KMS-11 (cell line): ENCODE results near the gene HMGXB3.

Experiments used
- H2AFZ ChIP-seq: fragments of 200-600 bp; sonication (generic); 2 replicates; pipeline ENCODE4 v1.6.1; 2016; ENCODE audit warnings: antibody characterized with exemption, mixed run types, low read depth
- H3K27ac ChIP-seq: fragments of 200-600 bp; sonication (generic); 2 replicates; pipeline ENCODE4 v1.6.1; 2016; ENCODE audit warnings: mild to moderate bottlenecking, mixed run types
- H3K27me3 ChIP-seq: fragments of 200-600 bp; sonication (generic); 2 replicates; pipeline ENCODE4 v1.6.1; 2017; ENCODE audit warnings: mild to moderate bottlenecking, low read depth, mixed run types, moderate library complexity; ENCODE audit not compliant: insufficient read depth
- H3K36me3 ChIP-seq: fragments of 200-600 bp; sonication (generic); 2 replicates; pipeline ENCODE4 v1.6.1; 2017; ENCODE audit warnings: mild to moderate bottlenecking, mixed run types; ENCODE audit not compliant: insufficient read depth
- H3K4me1 ChIP-seq: fragments of 200-600 bp; sonication (generic); 2 replicates; pipeline ENCODE4 v1.6.1; 2016; ENCODE audit warnings: mild to moderate bottlenecking, low read depth, mixed run types; ENCODE audit not compliant: poor library complexity, severe bottlenecking
- H3K4me2 ChIP-seq: fragments of 200-600 bp; sonication (generic); 2 replicates; pipeline ENCODE4 v1.7.0; 2016; ENCODE audit warnings: mild to moderate bottlenecking, mixed run types
- H3K4me3 ChIP-seq: fragments of 200-600 bp; sonication (generic); IDR thresholded peaks from 2 replicates; pipeline ENCODE4 v1.6.1; 2017; ENCODE audit warnings: low read depth, low read length, mixed read lengths; ENCODE audit not compliant: insufficient read depth
- H3K79me2 ChIP-seq: fragments of 200-600 bp; sonication (generic); 2 replicates; pipeline ENCODE4 v1.6.1; 2016; ENCODE audit warnings: low read depth, mixed run types; ENCODE audit not compliant: insufficient read depth
- H3K9ac ChIP-seq: fragments of 200-600 bp; sonication (generic); 2 replicates; pipeline ENCODE4 v1.6.1; 2016; ENCODE audit warnings: mild to moderate bottlenecking, mixed run types
- H4K20me1 ChIP-seq: fragments of 200-600 bp; sonication (generic); 2 replicates; pipeline ENCODE4 v1.6.1; 2016; ENCODE audit warnings: mild to moderate bottlenecking, mixed run types; ENCODE audit not compliant: insufficient read depth
- TF ChIP-seq, protein P1 (sequence below): fragments of 200-600 bp; sonication (generic); conservative IDR thresholded peaks from 2 replicates; pipeline ENCODE4 v1.6.1; 2017; ENCODE audit warnings: low read depth, mild to moderate bottlenecking, antibody characterized with exemption, low read length, moderate library complexity, mixed read lengths

Gene HMGXB3

GRCh38 chr5:150061538-150061995, 61.0 kb downstream of the HMGXB3 start:
- Histone ChIP-seq H3K36me3 (no peaks in the 10 kb centered on the region), H3K79me2 (no peaks in the 10 kb centered on the region), H3K4me3 (no peak overlapping the region), H3K4me2 (no peak overlapping the region), H2AFZ (no peak overlapping the region), H4K20me1 (no peaks in the 10 kb centered on the region), H3K27me3 (no peaks in the 10 kb centered on the region), H3K9ac (no peak overlapping the region), H3K4me1 (no peaks in the 10 kb centered on the region), H3K27ac (no peak overlapping the region)
- TF ChIP-seq, protein P1, sequence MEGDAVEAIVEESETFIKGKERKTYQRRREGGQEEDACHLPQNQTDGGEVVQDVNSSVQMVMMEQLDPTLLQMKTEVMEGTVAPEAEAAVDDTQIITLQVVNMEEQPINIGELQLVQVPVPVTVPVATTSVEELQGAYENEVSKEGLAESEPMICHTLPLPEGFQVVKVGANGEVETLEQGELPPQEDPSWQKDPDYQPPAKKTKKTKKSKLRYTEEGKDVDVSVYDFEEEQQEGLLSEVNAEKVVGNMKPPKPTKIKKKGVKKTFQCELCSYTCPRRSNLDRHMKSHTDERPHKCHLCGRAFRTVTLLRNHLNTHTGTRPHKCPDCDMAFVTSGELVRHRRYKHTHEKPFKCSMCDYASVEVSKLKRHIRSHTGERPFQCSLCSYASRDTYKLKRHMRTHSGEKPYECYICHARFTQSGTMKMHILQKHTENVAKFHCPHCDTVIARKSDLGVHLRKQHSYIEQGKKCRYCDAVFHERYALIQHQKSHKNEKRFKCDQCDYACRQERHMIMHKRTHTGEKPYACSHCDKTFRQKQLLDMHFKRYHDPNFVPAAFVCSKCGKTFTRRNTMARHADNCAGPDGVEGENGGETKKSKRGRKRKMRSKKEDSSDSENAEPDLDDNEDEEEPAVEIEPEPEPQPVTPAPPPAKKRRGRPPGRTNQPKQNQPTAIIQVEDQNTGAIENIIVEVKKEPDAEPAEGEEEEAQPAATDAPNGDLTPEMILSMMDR: no peak

- Histone ChIP-seq H2AFZ (no peak overlapping the region), H3K4me1 (no peaks in the 10 kb centered on the region), H4K20me1 (no peaks in the 10 kb centered on the region), H3K79me2 (no peaks in the 10 kb centered on the region), H3K27ac (no peak overlapping the region), H3K4me2 (no peak overlapping the region), H3K4me3 (no peak overlapping the region), H3K27me3 (no peaks in the 10 kb centered on the region), H3K9ac (no peak overlapping the region), H3K36me3 (no peaks in the 10 kb centered on the region)
- TF ChIP-seq, protein P1: no peak
These were observed 61.8 kb downstream of the HMGXB3 start for GRCh38 chr5:150062216-150062922.

GRCh38 chr5:150063638-150064037, 63.1 kb downstream of the HMGXB3 start:
- H3K4me2 ChIP-seq: no peak overlapping the region
- no peaks in the 10 kb centered on the region for H4K20me1 ChIP-seq
- no peak overlapping the region for H3K9ac ChIP-seq
- H2AFZ ChIP-seq: no peak overlapping the region
- H3K36me3 ChIP-seq: no peaks in the 10 kb centered on the region
- no peaks in the 10 kb centered on the region for H3K4me1 ChIP-seq
- H3K4me3 ChIP-seq: no peak overlapping the region
- TF ChIP-seq, protein P1: no peak
- H3K27me3 ChIP-seq: no peaks in the 10 kb centered on the region
- no peak overlapping the region for H3K27ac ChIP-seq
- H3K79me2 ChIP-seq: no peaks in the 10 kb centered on the region

DNA sequence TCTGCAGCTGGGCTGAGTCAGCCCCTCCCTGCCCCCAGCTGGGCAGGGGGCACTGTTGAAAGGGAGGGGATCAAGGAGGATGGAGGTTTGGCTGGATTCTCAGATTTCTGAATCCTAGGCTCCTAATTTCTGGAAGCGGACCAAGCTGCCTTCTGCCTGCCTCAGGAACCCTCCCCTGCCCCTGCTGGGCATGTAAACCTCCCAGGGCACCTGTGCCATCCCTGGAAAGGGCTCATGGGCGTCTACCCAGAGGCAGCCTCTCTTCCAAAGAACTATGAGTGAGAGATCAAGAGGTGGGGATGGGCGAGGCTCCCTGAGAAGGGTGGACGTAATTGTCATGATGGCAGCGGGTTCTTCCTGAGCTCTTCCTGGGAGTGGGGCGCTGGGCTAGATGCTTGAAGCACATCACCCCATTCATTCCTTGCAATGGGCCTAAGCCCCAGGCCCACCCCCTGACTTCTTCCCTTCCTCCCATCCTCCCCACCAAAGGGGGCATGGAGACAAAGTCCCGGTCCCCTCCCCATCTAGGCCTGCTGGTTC, 64.2 kb downstream of the HMGXB3 start:
- H3K27me3 ChIP-seq: no peaks in the 10 kb centered on the region
- H3K4me2 ChIP-seq: no peak overlapping the region
- no peak overlapping the region for H3K4me3 ChIP-seq
- H3K9ac ChIP-seq: no peak overlapping the region
- TF ChIP-seq, protein P1: no peak
- H3K4me1 ChIP-seq: no peaks in the 10 kb centered on the region
- H3K27ac ChIP-seq: no peak overlapping the region
- H3K36me3 ChIP-seq: no peaks in the 10 kb centered on the region
- no peaks in the 10 kb centered on the region for H4K20me1 ChIP-seq
- H2AFZ ChIP-seq: no peak overlapping the region
- H3K79me2 ChIP-seq: no peaks in the 10 kb centered on the region
